ENCODE data around the gene HERPUD1.
A peak's percentile ranks its signal among the peaks of the same experiment; 100 is the strongest.

The HERPUD1 gene

DNA sequence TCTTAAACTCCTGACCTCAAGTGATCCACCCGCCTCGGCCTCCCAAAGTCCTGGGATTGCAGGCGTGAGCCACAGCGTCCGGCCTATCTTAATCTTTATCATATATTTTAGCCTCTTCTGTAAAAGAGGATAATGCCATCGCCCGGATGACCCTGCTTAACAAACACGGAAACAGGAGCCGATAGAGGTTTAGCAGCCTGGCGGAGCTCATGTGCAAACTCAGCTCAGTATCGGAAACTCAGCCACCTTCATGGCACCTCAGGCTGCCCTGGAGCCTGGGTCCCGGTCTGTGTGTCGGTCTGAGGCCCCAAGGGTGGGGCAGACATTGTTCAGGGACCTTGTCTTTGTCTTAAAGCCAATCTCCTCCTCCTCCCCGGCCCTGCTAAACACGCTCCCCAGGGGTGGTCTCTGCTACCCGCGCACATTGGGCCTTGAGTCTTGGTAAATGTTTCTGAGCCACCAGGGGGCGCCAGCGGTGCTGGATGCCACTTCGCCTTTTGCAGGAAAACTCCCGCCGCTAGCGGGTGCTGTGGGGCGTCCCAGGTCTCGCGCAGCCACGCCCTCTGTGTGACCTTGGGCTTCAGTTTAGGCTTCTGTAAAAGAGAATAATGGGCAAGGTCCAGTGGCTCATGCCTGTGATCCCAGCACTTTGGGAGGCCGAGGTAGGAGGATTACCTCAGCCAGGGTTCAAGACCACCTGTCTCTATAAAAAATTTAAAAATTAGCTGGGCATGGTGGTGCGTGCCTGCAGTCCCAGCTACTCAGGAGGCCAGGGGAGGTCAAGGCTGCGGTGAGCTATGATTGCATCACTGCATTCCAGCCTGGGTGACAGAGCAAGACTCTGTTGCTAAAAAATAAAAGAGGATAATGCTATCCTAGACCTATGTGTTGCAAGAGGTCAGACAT is 32.6 kb downstream of the HERPUD1 start:
- no peak for DNase-seq (ENCODE audit: extremely low read depth, low read depth)
- TF ChIP-seq, protein P1, sequence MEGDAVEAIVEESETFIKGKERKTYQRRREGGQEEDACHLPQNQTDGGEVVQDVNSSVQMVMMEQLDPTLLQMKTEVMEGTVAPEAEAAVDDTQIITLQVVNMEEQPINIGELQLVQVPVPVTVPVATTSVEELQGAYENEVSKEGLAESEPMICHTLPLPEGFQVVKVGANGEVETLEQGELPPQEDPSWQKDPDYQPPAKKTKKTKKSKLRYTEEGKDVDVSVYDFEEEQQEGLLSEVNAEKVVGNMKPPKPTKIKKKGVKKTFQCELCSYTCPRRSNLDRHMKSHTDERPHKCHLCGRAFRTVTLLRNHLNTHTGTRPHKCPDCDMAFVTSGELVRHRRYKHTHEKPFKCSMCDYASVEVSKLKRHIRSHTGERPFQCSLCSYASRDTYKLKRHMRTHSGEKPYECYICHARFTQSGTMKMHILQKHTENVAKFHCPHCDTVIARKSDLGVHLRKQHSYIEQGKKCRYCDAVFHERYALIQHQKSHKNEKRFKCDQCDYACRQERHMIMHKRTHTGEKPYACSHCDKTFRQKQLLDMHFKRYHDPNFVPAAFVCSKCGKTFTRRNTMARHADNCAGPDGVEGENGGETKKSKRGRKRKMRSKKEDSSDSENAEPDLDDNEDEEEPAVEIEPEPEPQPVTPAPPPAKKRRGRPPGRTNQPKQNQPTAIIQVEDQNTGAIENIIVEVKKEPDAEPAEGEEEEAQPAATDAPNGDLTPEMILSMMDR (IDR thresholded peaks at IDR 0.05; ENCODE audit: low read depth, low read length) = peak; percentile 70

DNA sequence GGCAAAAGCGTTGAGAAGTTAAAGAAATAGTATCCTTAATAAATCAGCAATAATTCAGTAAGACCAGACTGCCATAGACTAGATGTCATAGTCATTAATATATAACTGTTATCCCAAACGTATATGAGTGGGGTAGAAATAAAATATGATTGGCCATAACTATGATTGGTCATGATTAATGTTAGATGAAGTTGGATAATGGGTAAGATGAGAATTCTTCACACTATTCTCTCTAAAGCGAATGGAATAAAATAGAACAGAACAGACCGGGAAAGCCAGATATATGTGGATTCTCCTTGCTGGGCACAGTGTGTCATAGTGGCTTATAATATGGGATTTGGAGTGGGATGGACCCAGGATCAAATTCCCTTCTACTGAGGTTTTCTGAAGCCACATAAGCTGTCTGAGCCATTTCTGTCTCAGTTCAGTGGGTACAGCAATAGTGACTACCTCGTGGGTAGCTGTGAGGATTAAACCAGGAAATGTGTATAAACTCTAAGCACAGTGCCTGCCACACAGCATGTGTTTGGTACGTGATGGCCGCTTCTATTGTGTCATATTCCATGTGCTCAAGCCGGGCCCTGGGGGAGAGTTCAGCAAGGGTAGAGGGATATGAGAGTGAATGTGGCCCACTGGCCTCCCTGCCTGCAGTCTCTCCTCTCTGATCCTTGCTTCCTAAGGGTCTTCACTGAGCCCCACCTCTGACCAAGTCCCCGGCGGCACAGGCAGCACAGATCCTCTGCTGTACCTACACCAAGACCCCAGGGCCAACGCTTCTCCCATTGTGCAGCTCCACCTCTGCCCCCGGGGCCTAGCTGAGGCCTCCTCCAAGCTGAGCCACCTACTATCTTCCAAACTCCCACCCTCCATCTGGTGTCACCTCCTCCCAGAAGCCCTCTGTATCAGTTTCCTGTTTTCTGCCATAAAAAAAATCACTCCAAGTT is 33.5 kb downstream of the HERPUD1 start:
- DNase-seq (ENCODE audit: extremely low read depth, low read depth) = no peak
- TF ChIP-seq, protein P1 (IDR thresholded peaks at IDR 0.05; ENCODE audit: low read depth, low read length) = no peak

DNA sequence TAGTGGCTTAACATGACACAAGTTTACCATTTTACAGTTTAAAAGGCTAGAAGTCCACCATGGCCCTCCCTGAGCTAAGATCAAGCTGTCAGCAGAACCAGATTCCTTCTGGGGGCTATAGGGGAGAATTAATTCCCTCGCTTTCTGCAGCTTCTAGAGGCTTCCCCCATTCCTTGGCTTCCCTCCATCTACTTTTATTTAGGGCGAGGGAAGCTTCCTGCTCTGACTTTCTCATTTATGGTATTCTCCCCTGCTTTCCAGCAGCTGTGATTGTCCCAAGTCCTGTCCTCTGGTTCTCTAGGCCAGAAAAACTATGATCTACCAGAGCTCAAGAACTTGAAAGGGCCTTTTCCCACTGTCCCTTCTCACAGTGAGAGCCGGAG is 34.1 kb downstream of the HERPUD1 start:
- TF ChIP-seq, protein P1 (IDR thresholded peaks at IDR 0.05; ENCODE audit: low read depth, low read length) = no peak
- DNase-seq (ENCODE audit: extremely low read depth, low read depth) = no peak

DNA sequence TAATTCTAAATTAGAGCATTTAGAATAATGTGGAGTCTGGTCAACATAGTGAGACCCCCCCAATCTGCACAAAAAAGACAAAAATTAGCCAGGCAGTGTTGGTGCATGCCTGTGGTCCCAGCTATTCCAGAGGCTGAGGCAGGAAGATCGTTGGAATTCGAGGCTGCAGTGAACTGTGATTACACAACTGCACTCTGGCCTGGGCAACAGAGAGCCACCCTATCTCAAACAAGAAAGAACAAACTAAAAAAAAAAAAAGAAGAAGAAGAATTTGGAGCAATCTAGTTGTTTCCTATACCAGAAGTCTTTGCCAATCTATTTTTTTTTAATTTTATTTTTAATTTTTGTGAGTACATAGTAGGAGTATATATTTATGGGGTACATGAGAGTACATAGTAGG is 35.8 kb downstream of the HERPUD1 start:
- TF ChIP-seq, protein P1 (IDR thresholded peaks at IDR 0.05; ENCODE audit: low read depth, low read length) = no peak
- no peak for DNase-seq (ENCODE audit: extremely low read depth, low read depth)

DNA sequence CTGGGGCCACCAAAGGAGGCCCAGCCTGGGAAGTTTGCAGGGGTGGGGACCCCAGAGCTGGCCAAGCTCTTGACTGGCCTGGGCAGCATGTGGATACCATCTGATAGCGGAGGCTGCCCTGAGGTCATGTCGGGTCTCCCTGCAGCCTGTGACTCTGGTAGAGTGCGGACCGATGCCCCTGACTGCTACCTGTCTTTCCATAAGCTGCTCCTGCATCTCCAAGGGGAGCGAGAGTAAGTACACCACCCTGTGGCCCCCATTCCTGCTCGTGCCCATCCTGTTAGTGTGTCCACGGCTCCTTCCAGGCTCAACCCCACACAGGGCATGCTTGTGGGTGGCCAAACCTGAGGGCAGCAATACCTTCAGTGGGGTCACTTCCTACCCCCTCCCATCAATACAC is 37.8 kb downstream of the HERPUD1 start:
- DNase-seq (ENCODE audit: extremely low read depth, low read depth) = no peak
- TF ChIP-seq, protein P1 (IDR thresholded peaks at IDR 0.05; ENCODE audit: low read depth, low read length) = no peak

DNA sequence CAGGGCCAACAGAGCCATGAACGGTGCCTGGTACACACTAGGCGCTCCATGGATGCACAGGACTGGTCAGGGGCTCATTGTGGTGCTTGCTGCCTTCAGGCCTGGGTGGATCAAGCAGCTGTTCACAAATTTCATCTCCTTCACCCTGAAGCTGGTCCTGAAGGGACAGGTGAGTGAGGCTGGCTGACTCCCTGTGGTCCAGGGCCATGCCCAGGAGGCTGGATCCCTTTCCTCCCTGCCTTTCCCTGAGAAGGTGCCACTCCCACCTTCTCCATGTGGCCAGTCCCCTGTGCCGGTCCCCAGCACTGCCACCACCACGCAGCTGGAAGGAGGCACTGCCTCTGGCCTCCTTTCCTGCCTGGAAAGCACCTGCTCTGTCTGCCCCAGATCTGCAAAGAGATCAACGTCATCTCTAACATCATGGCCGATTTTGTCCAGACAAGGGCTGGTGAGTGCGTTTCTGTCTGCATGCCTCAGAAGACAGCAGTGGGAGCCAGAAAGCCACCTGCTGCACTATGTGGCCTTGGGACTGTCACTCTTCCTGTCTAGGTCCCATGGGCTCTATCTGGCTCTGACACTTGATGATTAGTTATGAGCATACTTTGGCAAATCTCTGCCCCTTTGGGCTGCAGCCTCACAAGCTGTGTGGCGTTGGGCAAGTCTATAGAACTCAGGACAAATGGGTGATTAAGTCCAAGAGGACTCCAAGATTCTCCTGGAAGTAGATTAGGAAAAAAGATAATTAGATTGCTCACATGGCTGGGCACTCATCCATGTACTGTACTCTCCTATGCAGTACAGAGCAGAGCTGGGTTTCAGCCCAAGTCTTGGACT is 39.2 kb downstream of the HERPUD1 start:
- TF ChIP-seq, protein P1 (IDR thresholded peaks at IDR 0.05; ENCODE audit: low read depth, low read length) = no peak
- no peak for DNase-seq (ENCODE audit: extremely low read depth, low read depth)
